Myocyte (in vitro differentiated cells): Measurements from ENCODE around the gene PELI2. TPM values are rescaled to one million over a fixed set of nuclear protein-coding genes. Genes with fewer than 3 reads are reported as not detected.

Source experiments
- DNase-seq: peaks from one replicate; pipeline ENCODE4 v3.0.0-alpha.2; 2012; ENCODE audit warnings: low read depth
- total RNA-seq: library from RNA; depleted of rRNA; stranded (reverse); fragments of >200 nt; gene quantifications from 2 replicates; pipeline ENCODE4 v1.2.3, GENCODE V29; 2014

The PELI2 gene
- total RNA-seq, 1 donor from 2014 or later = 6.4 TPM

- DNase-seq = no peak
Measured at GRCh38 chr14:56243110-56243509, 124.9 kb downstream of the PELI2 start.

GRCh38 chr14:56244138-56244789 lies 126.1 kb downstream of the PELI2 start:
- peak; percentile 12 for DNase-seq

- DNase-seq = peak; percentile 19
Measured at GRCh38 chr14:56247495-56248200, 129.4 kb downstream of the PELI2 start.

- no peak for DNase-seq
Measured at GRCh38 chr14:56248442-56248841, 130.2 kb downstream of the PELI2 start.

- no peak for DNase-seq
Measured at GRCh38 chr14:56261046-56261445, 142.8 kb downstream of the PELI2 start.

- no peak for DNase-seq
Measured at GRCh38 chr14:56262530-56262929, 144.3 kb downstream of the PELI2 start.

- no peak for DNase-seq
Measured at GRCh38 chr14:56268039-56268438, 149.8 kb downstream of the PELI2 start.

- DNase-seq = no peak
Measured at GRCh38 chr14:56268673-56269072, 150.5 kb downstream of the PELI2 start.

GRCh38 chr14:56270921-56271320 lies 152.7 kb downstream of the PELI2 start:
- DNase-seq = no peak

GRCh38 chr14:56271970-56272369 lies 153.8 kb downstream of the PELI2 start:
- peak; percentile 39 for DNase-seq

- DNase-seq = peak; percentile 80
Measured at GRCh38 chr14:56273155-56273554, 154.9 kb downstream of the PELI2 start.

GRCh38 chr14:56273951-56274350 lies 155.7 kb downstream of the PELI2 start:
- DNase-seq = no peak

GRCh38 chr14:56274556-56274955 lies 156.3 kb downstream of the PELI2 start:
- DNase-seq = no peak

GRCh38 chr14:56276108-56276507 lies 157.9 kb downstream of the PELI2 start:
- DNase-seq = no peak

GRCh38 chr14:56278383-56278782 lies 160.2 kb downstream of the PELI2 start:
- DNase-seq = no peak

GRCh38 chr14:56280843-56281242 lies 162.6 kb downstream of the PELI2 start:
- DNase-seq = no peak

GRCh38 chr14:56282179-56282578 lies 164.0 kb downstream of the PELI2 start:
- DNase-seq = no peak

GRCh38 chr14:56284641-56285040 lies 166.4 kb downstream of the PELI2 start:
- no peak for DNase-seq

- DNase-seq = no peak
Measured at GRCh38 chr14:56289155-56289554, 170.9 kb downstream of the PELI2 start.

- no peak for DNase-seq
Measured at GRCh38 chr14:56290195-56290594, 172.0 kb downstream of the PELI2 start.

- peak; percentile 63 for DNase-seq
Measured at GRCh38 chr14:56292970-56293369, 174.8 kb downstream of the PELI2 start.

- DNase-seq = no peak
Measured at GRCh38 chr14:56293506-56293905, 175.3 kb downstream of the PELI2 start.

GRCh38 chr14:56294128-56294527 lies 175.9 kb downstream of the PELI2 start:
- no peak for DNase-seq
